ENCODE measurements around the gene ARHGAP26.

The ARHGAP26 gene

DNA sequence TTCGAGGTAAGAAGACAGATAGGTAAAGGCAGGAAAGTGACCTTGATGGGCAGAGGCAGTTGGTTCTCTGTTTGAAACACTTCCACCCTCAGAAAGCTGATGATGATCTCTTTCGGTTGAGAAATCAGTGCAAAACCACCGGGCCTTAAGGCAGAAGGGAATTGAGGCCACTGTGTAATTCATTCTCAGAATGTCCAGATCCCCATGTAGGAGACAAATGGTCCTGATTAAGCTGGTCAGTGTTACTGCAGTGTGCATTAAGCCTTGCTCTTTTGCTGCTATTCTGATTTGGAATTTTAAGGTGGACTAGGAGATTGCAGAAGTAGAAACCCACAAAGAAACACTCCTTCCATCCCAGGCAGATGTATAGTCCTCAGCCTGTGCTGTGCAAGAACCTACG, 255.2 kb downstream of the ARHGAP26 start:
- no peak for DNase-seq

DNA sequence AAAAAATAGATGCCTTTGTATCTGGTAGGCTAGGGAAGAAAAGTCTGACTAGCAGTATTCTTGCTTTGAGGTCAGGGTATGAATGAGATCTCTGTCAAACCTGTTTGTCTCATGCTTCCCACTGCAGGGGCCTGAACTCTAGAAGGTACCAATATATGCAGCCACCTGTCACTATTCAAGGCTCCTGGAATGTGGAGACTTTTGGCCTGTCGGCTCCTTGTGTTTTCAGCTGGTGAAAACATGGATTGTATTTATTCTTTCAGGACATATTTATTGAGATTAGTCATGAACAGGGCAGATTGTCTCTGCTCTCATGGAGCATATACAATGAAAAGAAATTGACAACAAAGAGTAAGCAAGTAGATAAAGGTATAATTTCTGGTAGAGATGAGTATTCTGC, 255.8 kb downstream of the ARHGAP26 start:
- DNase-seq = no peak

DNA sequence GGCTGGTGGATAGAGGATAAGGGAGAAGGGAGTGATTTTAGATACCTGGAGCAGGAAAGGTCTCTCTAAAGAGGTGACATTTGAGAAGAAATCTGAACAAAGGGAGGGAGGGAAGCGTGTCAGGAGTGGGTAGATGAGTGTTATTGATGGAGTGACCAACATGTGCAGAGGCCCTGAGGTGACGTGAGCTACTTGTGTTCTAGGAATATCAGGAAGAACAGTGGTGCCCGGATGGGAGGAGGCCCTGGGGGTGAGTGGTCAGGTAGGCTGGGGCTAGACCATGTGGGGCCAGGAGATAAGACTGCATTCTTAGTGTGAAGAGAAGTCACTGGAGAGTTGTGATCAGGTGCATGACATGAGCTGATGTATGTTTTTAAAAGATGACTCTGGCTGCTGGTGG, 256.2 kb downstream of the ARHGAP26 start:
- DNase-seq = no peak

DNA sequence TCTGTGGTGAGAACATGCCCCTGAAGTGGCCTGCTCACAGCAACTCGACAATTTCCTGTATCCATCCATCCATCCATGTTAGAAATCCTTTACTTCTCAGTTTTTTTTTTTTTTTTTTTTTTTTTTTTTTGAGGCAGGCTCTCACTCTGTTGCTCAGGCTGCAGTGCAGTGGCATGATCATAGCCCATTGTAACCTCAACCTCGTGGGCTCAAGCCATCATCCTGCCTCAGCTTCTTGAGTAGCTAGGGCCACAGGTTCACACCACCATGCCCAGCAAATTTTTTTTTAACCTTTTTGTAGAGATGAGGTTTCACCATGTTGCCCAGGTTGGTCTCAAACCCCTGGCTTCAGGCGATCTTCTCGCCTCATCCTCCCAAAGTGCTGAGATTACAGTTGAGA, 259.1 kb downstream of the ARHGAP26 start:
- no peak for DNase-seq

GRCh38 chr5:143030349-143030748, 260.2 kb downstream of the ARHGAP26 start:
- no peak for DNase-seq

GRCh38 chr5:143031781-143032580, 261.8 kb downstream of the ARHGAP26 start:
- no peak for DNase-seq

DNA sequence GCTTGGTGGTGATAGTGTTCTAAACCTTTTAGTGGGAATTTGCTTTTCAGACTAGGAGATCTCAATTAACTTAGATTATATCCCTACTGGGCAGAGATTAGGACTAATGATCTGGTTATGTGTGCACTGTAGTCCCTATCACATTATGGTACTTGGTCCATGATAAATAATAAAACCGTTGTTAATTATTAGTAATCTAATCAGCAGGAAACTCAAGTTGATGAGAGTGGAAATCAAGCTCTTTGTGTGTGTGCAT, 262.3 kb downstream of the ARHGAP26 start:
- DNase-seq = no peak

GRCh38 chr5:143033535-143034250, 263.5 kb downstream of the ARHGAP26 start:
- no peak for DNase-seq

- DNase-seq = no peak
These were observed 266.2 kb downstream of the ARHGAP26 start for GRCh38 chr5:143036146-143036927.

DNA sequence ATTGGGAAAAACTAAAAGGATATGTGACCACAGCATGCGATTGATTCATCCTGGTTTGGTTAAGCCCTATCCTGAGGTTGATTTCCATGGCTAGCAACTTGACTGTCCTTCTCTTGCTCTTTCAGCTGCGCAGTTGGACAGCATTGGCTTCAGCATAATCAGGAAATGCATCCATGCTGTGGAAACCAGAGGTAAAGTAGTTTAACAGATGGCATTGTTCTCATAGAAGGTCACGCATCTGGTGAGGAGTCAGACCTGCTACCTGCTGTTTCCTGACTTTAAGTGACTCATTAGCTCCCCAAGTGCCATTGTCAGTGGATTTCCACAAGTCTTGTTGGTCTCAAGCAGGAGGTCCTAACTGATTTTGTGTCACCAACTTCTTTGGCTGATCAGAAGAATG, 266.9 kb downstream of the ARHGAP26 start:
- no peak for DNase-seq

GRCh38 chr5:143037708-143038107, 267.5 kb downstream of the ARHGAP26 start:
- no peak for DNase-seq

DNA sequence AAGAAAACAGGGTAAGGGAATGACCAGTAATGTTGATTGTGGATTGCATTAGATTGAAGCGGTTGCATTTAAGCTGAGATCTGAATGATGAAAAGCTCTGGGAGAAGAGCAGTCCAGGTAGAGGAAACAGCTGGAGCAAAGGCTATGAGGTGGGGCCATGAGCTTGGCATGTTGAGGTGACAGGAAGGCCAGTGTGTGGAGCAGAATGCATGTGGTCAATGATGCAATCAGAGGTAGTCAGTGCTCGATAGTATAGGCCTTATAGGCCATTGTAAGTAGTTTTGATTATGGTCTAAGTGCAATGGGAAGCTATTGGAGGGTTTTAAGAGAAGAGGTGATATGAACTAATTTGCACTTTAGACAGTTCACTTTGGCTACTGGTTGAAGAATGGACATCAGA, 270.4 kb downstream of the ARHGAP26 start:
- no peak for DNase-seq

GRCh38 chr5:143041461-143041860, 271.3 kb downstream of the ARHGAP26 start:
- DNase-seq = no peak

DNA sequence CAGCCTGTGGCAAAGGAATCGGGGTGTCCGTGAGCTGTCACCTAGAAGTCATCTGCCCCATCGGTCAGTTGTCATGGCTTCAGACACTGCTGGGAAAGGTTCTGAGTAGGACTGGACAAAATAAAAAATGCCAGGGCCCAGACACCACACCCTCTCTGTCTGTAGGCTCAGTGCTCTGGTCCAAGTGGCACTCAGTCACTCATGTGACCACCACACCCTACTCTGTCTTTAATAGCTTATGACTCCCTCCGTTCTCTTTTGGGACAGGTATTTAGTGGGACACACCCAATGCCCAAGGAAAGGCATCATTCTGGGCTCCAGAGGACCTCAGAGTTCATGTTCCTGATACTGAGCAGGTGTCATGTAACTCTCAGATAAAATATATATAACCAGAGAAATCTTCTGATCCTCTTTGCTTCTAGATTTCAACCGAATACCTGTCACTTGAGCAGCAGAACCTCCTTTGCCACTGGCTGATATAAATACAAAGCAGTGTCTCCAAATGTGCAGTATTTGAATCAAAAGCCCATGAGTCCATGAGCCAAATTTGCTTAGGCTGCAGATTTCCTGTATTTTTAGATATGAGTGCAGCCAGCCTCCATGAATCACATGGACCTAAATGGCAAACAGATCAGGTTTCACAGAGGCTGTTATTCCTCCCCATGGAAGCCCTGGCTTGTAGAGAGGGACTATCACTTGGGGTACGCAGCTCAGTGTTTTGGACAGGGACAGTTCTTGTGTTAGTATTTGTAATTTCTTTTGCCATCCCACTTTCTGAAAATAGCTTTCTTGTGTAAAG, 272.0 kb downstream of the ARHGAP26 start:
- DNase-seq = no peak

GRCh38 chr5:143044265-143044664, 274.1 kb downstream of the ARHGAP26 start:
- no peak for DNase-seq

DNA sequence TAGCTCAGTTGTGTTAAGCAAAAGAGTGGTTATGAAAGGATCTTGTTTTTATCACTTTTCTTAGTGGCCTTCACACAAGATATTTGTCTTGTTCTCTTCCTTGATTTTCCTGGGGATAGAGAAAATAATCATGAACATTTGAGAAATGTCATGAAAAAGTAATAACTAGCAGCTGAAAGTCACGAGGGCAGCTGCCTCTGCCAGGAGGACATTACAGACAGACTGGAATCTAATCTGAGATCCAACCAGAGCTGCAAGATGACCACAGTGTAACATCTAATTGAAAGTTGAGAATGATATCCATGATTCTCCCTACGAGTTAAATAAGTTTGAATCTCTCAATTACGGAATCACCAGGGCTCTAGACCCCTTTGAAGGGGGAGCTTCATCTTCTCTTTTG, 274.9 kb downstream of the ARHGAP26 start:
- no peak for DNase-seq

DNA sequence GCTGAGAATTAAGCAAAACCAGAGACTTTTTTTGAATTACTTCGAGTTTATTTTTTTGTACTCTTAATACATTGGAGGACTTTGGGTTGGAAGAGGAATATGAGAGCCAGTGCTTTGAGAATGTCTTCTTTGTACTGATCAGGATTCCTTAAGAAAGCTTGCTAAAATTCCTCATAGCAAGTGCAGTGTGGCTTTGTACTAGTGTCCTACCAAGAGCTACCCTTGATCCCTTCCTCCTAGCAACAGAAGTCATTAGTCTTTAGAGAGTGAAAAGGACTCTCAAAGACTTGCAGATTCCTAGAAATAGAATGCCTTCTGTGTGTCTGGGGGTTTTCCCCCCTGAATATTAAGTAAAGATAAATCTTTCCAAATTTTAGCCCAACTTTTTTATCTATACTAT, 276.1 kb downstream of the ARHGAP26 start:
- DNase-seq = no peak

DNA sequence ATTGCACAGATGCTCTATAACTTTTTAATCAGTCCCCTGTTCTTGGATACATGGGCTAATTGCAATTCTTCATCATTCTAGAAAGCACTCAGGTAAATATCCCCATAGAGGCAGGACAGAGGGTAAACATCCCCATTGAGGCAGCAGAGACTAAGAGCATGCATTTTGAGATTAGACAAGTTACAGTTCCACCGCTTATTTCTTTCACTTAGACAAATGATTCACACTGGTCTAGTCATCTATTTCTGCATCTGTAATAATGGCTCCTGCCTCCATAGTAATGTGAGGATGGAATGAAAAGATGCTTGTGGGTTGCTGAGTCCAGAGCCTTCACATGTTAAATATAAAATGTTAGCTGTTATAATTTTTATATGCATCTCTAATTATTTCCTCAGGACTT, 276.9 kb downstream of the ARHGAP26 start:
- no peak for DNase-seq

DNA sequence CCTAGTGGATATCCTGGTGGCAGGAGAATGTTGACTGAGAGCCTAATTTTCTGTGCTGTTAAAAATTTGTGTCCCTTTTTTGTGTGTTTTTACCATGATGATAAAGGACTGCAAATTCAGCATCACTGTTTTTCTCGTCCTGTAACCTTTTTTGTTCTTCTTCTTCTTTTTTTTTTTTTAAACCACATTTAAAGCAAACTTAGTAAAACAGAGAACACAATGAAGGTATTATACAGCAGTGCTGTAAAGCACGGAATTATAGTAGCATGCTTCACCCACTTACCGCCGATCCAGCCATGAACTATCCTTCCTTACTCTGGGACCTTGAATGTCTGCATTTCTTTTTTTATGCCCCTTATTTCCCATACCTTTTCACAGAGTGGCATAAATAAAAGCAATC, 280.0 kb downstream of the ARHGAP26 start:
- DNase-seq = no peak

DNA sequence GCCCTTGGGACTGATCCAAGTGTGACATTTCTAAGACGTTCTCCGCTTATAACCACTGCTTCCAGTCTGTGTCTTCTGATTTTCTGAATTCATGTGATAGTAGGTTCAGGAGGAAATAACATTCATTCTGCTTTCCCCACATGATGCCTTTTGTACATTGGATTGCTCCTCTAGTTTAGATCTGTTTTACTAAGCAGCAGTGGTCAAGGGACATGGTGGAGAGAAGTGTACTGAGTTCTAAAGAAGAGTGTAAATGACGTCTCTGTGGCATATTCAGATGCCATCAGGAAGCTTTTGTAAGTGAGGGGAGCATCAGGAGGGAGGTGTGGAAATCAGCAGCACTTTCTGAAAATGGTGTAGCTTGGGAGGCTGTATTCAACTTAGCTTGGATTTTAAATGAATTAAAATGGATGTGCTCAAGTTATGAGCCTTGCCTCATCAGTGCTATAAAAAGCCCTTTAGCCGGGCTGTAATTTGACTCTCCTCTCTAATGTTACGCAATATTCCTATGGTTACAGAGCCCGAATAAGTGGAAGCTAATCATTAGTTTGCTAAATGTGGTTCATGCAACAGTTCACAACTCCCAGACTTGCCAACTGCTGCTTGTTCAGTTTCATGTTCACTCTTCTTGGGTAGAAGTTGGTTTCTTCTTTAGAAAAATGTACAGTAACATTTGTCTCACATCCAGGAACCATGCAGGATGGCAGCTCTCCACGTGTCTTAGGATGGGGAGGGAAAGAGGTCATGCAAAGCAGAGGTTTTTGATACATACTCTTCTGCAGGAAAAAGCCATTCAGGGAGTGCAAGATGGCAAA, 281.3 kb downstream of the ARHGAP26 start:
- DNase-seq = no peak

DNA sequence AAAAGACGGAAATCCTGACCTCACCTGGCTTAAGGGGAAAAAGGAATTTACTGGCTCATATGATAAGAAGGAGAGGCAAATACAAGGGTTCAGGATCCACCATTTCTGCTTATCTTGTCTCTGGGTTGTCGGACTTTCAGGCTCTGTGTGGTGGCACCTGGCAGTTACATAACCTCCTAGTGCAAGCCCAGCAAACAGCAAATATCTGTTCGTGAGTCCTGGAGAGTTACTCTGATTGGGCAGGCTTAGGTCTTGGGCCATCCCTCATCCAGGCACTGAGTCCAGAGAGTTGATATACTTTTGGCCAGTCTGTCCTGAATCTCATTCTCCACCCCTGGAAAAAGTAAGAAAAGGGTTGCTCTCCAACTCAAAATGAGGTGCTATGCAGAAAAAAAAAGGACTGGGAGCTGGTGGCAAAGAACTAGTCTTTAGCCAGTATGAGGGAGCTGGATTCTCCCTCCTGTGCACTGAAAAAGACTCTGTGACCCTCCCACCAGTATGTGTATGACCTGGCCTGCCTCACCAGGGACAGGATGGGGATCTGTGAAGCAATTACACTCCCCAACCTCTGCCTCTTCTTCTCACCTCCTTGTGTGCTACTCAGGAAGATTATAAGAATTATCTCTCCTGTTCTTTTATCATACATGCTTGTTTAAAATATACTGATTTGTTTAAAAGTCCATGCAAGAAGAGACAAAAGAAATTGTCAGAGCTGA, 282.9 kb downstream of the ARHGAP26 start:
- no peak for DNase-seq

DNA sequence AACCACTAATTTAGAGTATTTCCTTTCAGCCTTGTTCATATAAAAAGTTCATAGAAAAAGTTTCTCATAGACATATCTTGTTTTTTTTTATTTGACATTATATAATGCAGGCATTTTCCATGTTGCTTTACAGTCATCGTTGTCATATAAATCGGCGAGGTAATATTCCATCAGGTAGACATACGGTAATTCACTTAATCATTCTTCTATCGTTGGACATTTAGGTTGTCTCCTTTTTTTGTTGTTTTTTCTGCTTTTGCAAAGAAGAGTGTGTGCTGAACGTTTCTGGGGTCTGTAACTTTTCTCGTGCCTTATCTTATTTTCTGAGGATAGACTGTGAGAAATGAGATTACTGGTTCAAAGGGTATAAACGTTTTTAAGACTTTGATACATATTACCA, 283.6 kb downstream of the ARHGAP26 start:
- no peak for DNase-seq
